H1 (cell line): ENCODE measurements around the gene SEC23IP. TPM values are rescaled to one million over a fixed set of nuclear protein-coding genes. Genes with fewer than 3 reads are reported as not detected.

Experiments
- CTCF ChIA-PET: fragments of 300-600 bp; sonication (Branson Sonifier 250); formaldehyde crosslinking; loops from one replicate; lab custom pipeline; 2021; ENCODE audit not compliant: partially characterized antibody; lab: Charles Lee
- POLR2A ChIA-PET: fragments of 300-600 bp; sonication (Branson Sonifier 250); formaldehyde crosslinking; loops from one replicate; lab custom pipeline; 2021; ENCODE audit warnings: inconsistent platforms; ENCODE audit not compliant: partially characterized antibody; lab: Charles Lee
- DNase-seq, 2 experiments: peaks; one replicate each; pipeline versions ENCODE4 v3.0.0 to v3.0.0-alpha.2; 2010 to 2022; ENCODE audit warnings: low spot score in 2 of 2, low read depth in 1 of 2, mixed read lengths in 1 of 2
- FAIRE-seq: peaks from 2 replicates; lab custom pipeline; 2011; peaks lifted over from hg19 to GRCh38; lab: Jason Lieb, UNC
- H2AFZ ChIP-seq: 2 replicates; pipeline ENCODE4 v1.8.1; 2012; ENCODE audit warnings: low read length, inconsistent platforms
- H2AK5ac ChIP-seq: 2 replicates; pipeline ENCODE4 v1.6.1; 2013; ENCODE audit warnings: low read depth, low read length
- H2BK120ac ChIP-seq: replicated peaks from 2 replicates; pipeline ENCODE3; 2013; ENCODE audit warnings: low read depth, low read length, inconsistent platforms
- H2BK12ac ChIP-seq: 2 replicates; pipeline ENCODE4 v1.6.1; 2013; ENCODE audit warnings: low read depth, low read length
- H2BK15ac ChIP-seq: 2 replicates; pipeline ENCODE4 v1.6.1; 2013; ENCODE audit warnings: low read length
- H2BK20ac ChIP-seq: 2 replicates; pipeline ENCODE4 v1.6.1; 2013; ENCODE audit warnings: low read length
- H2BK5ac ChIP-seq: 2 replicates; pipeline ENCODE4 v1.6.1; 2013; ENCODE audit warnings: low read depth, low read length
- H3K14ac ChIP-seq: 2 replicates; pipeline ENCODE4 v1.6.1; 2013; ENCODE audit warnings: inconsistent platforms; ENCODE audit not compliant: insufficient read length
- H3K18ac ChIP-seq: 2 replicates; pipeline ENCODE4 v1.6.1; 2013; ENCODE audit warnings: low read length; ENCODE audit errors: extremely low read depth
- H3K23ac ChIP-seq: 2 replicates; pipeline ENCODE4 v1.6.1; 2013; ENCODE audit warnings: inconsistent platforms; ENCODE audit not compliant: insufficient read length
- H3K23me2 ChIP-seq: 2 replicates; pipeline ENCODE4 v1.6.1; 2013; ENCODE audit warnings: low read depth, low read length
- H3K27ac ChIP-seq: 2 replicates; pipeline ENCODE4 v1.6.1; 2011; ENCODE audit warnings: low read depth, low read length, inconsistent platforms
- H3K27me3 ChIP-seq, 4 experiments: replicated peaks in 1 of 4; 1 replicate in 1 of 4; 2 replicates in 3 of 4; pipeline versions ENCODE4 v1.6.1 to v1.8.1; 2011 to 2013; ENCODE audit warnings: low read length in 3 of 4, mild to moderate bottlenecking in 3 of 4, inconsistent platforms in 2 of 4, mixed read lengths in 2 of 4, moderate library complexity in 1 of 4; ENCODE audit not compliant: control insufficient read depth in 3 of 4, insufficient read depth in 3 of 4; ENCODE audit errors: extremely low read depth in 1 of 4
- H3K36me3 ChIP-seq, 4 experiments: 2 replicates each; pipeline versions ENCODE4 v1.6.1 to v1.8.1; 2011 to 2013; ENCODE audit warnings: mild to moderate bottlenecking in 4 of 4, low read length in 3 of 4, moderate library complexity in 2 of 4, control low read depth in 1 of 4, inconsistent platforms in 1 of 4; ENCODE audit not compliant: insufficient read depth in 4 of 4, control insufficient read depth in 2 of 4
- H3K4ac ChIP-seq: replicated peaks from 2 replicates; pipeline ENCODE3; 2013; ENCODE audit warnings: low read length, low read depth, mixed read lengths, inconsistent platforms; ENCODE audit not compliant: insufficient read length
- H3K4me1 ChIP-seq, 4 experiments: replicated peaks in 1 of 4; 1 replicate in 1 of 4; 2 replicates in 3 of 4; pipeline versions ENCODE4 v1.6.1 to v1.8.1; 2011 to 2013; ENCODE audit warnings: low read length in 3 of 4, inconsistent platforms in 2 of 4, mixed read lengths in 1 of 4; ENCODE audit not compliant: insufficient read depth in 4 of 4, control insufficient read depth in 3 of 4
- H3K4me2 ChIP-seq, 2 experiments: 2 replicates each; pipeline versions ENCODE4 v1.6.1 to v1.8.1; 2011 to 2013; ENCODE audit warnings: low read depth in 2 of 2, low read length in 2 of 2, control low read depth in 1 of 2, inconsistent platforms in 1 of 2, mild to moderate bottlenecking in 1 of 2; ENCODE audit not compliant: insufficient read depth in 1 of 2
- H3K4me3 ChIP-seq, 4 experiments: fragments of 200-600, 300-600 bp in 1 of 4; sonication (generic), shearing (Covaris generic), sonication (Bioruptor Twin) in 1 of 4; 2 replicates each; pipeline versions ENCODE4 v1.5.1 to v1.8.1; 2011 to 2016; ENCODE audit warnings: low read length in 4 of 4, low read depth in 3 of 4, control low read depth in 2 of 4, inconsistent platforms in 2 of 4, mild to moderate bottlenecking in 2 of 4, mixed read lengths in 1 of 4, moderate library complexity in 1 of 4; ENCODE audit not compliant: insufficient read depth in 2 of 4; ENCODE audit errors: extremely low read depth in 1 of 4
- H3K56ac ChIP-seq: replicated peaks from 2 replicates; pipeline ENCODE3; 2013; ENCODE audit warnings: low read depth, mild to moderate bottlenecking, mixed read lengths, low read length, inconsistent platforms; ENCODE audit not compliant: insufficient read length
- H3K79me1 ChIP-seq: 2 replicates; pipeline ENCODE4 v1.6.1; 2013; ENCODE audit warnings: low read depth, low read length, control low read depth
- H3K79me2 ChIP-seq, 2 experiments: 2 replicates each; pipeline versions ENCODE4 v1.6.1 to v1.8.1; 2012 to 2013; ENCODE audit warnings: low read length in 2 of 2, mild to moderate bottlenecking in 2 of 2, inconsistent platforms in 1 of 2; ENCODE audit not compliant: insufficient read depth in 2 of 2, control insufficient read depth in 1 of 2
- H3K9ac ChIP-seq, 4 experiments: replicated peaks in 1 of 4; 1 replicate in 1 of 4; 2 replicates in 3 of 4; pipeline versions ENCODE4 v1.6.1 to v1.8.1; 2011 to 2013; ENCODE audit warnings: low read depth in 3 of 4, low read length in 3 of 4, control low read depth in 2 of 4, mild to moderate bottlenecking in 2 of 4, moderate library complexity in 2 of 4, inconsistent platforms in 1 of 4; ENCODE audit errors: extremely low read depth in 1 of 4
- H3K9me3 ChIP-seq, 2 experiments: 2 replicates each; pipeline versions ENCODE4 v1.6.1 to v1.8.1; 2012 to 2013; ENCODE audit warnings: mild to moderate bottlenecking in 2 of 2, moderate library complexity in 2 of 2, control low read depth in 1 of 2, inconsistent platforms in 1 of 2, low read depth in 1 of 2, low read length in 1 of 2, mixed read lengths in 1 of 2; ENCODE audit not compliant: insufficient read depth in 2 of 2
- H4K20me1 ChIP-seq, 2 experiments: replicated peaks in 1 of 2; 2 replicates each; pipeline versions ENCODE3 to v1.8.1; 2011 to 2013; ENCODE audit warnings: inconsistent platforms in 2 of 2, low read length in 2 of 2, mild to moderate bottlenecking in 1 of 2; ENCODE audit not compliant: insufficient read depth in 2 of 2, control insufficient read depth in 1 of 2
- H4K5ac ChIP-seq: 2 replicates; pipeline ENCODE4 v1.6.1; 2013; ENCODE audit warnings: low read length, low read depth, mixed read lengths, inconsistent platforms; ENCODE audit not compliant: insufficient read length
- H4K8ac ChIP-seq: 2 replicates; pipeline ENCODE4 v1.8.0; 2013; ENCODE audit warnings: mild to moderate bottlenecking, moderate library complexity, low read length, inconsistent platforms; ENCODE audit not compliant: insufficient read depth; ENCODE audit errors: extremely low read depth
- H4K91ac ChIP-seq: replicated peaks from 2 replicates; pipeline ENCODE3; 2013; ENCODE audit warnings: low read length, mixed read lengths, inconsistent platforms; ENCODE audit not compliant: insufficient read length
- ASH2L ChIP-seq: fragments of 200-600, 300-600 bp; sonication (generic); IDR thresholded peaks from one replicate; pipeline ENCODE4 v1.7.1; 2017; ENCODE audit warnings: low read length
- BACH1 ChIP-seq: IDR thresholded peaks from 2 replicates; pipeline ENCODE4 v1.6.1; 2012; ENCODE audit warnings: low read length, improper control_type of control experiment
- SIRT6 ChIP-seq: IDR thresholded peaks from one replicate; pipeline ENCODE4 v1.7.1; 2012; ENCODE audit warnings: low read length, inconsistent platforms
- WGBS, 2 experiments: shearing (Covaris generic) in 1 of 2; methylation state at CpG; one replicate each; pipeline versions ENCODE4 v1.1.6 to v1.1.7; 2013 to 2015; ENCODE audit warnings: low lambda C conversion rate in 2 of 2, mixed read lengths in 2 of 2, inconsistent platforms in 1 of 2, low coverage in 1 of 2, missing lambda C conversion rate in 1 of 2; ENCODE audit not compliant: insufficient replicate concordance in 2 of 2, insufficient coverage in 1 of 2, insufficient read length in 1 of 2; ENCODE audit errors: extremely low coverage in 1 of 2, missing lambda C conversion rate in 1 of 2; 5-methylcytosine and 5-hydroxymethylcytosine counted together
- polyA plus RNA-seq, 7 experiments: library from polyadenylated mRNA; depleted of rRNA in 3 of 7; stranded (reverse) in 5 of 7; unstranded in 2 of 7; fragments of >200 nt in 5 of 7; fragments of 200-250 nt in 2 of 7; gene quantifications; 1 replicate in 5 of 7; 2 replicates in 1 of 7; 4 replicates in 1 of 7; pipeline versions ENCODE4 v1.2.1 to v1.2.3, GENCODE V29; 2011 to 2013; ENCODE audit warnings: missing spikeins in 2 of 7, mixed read lengths in 2 of 7
- total RNA-seq: library from RNA; stranded (reverse); fragmentation: NEBNext Ultra II Directional; extraction: Animal tissue kit (Norgen Biotek cat#: 25700); gene quantifications from 2 replicates; pipeline ENCODE4 v1.2.1, GENCODE V29; 2021

Gene SEC23IP
- total and polyA plus RNA-seq, 2 of the 8 experiments (the other 6 are each of a cell fraction or from before 2014, with no cell fraction given) = 29.0 to 105 TPM

DNA sequence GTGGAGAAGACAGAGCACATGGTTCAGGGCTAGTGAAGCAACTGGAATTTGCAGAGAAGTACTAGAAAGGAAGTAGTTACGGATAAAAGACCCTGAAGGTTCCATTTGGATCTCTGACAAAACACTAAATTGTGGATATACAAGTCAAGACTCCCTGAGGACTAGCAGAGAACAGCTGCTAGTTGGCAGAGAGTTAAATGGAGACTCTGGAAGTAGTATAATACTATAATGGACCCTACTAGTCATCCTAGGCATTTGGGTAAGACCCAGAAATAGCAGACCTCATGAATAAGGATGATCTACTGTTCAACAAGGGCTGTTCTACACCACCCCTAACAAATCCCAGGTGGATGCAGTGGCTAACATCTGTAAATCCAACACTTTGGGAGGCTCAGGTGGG lies 39.0 kb upstream of the SEC23IP start:
- Histone ChIP-seq H3K9me3 (no peaks in the 10 kb centered on the region), H3K79me2 (peaks cover 0 to 12% of the 10 kb centered on the region in 2 experiments; a peak in 2 of 4 replicates), H2AK5ac (no peak overlapping the region), H3K36me3 (peaks cover 20 to 71% (median 44%) of the 10 kb centered on the region in 4 experiments), H3K4me3 (no peak overlapping the region), H2BK5ac (no peak overlapping the region), H3K4ac (no peak overlapping the region), H3K23ac (no peak overlapping the region), H3K56ac (no peak overlapping the region), H2BK15ac (no peak overlapping the region), H2BK120ac (no peak overlapping the region), H4K20me1 (peaks cover 1 to 4% of the 10 kb centered on the region in 2 experiments), H4K91ac (no peak overlapping the region), H4K8ac (no peak overlapping the region), H3K79me1 (no peaks in the 10 kb centered on the region; the same call in 1 of the 2 replicates), H3K23me2 (no peaks in the 10 kb centered on the region), H3K9ac (no peak overlapping the region), H3K27me3 (no peaks in the 10 kb centered on the region), H3K4me1 (no peaks in the 10 kb centered on the region), H3K27ac (no peak overlapping the region), H3K4me2 (no peak overlapping the region), H4K5ac (no peak overlapping the region), H3K18ac (no peak overlapping the region), H2BK20ac (no peak overlapping the region), H2BK12ac (no peak overlapping the region), H2AFZ (no peak overlapping the region), H3K14ac (no peak overlapping the region)
- ChIA-PET CTCF (interaction anchor here (0.9 to 1.2 kb wide), 2 partner anchors 15 to 103 kb away, joined by 3 read pairs; no protein-coding TSS in a partner anchor), POLR2A (no interaction called here)
- DNase-seq (no peak), FAIRE-seq (no peak)
- TF ChIP-seq SIRT6 (no peak), ASH2L (no peak), BACH1 (no peak)
- 95% methylated on average over 1 of the region's 1 CpG; no CpG with 5 or more reads in 1 of the 2 experiments for WGBS, 2 experiments
